ENCODE results near the gene BATF3.
"Not testable (repeated sequence)": the region's sequence is repeated elsewhere in the genome, so short reads cannot be mapped to it uniquely, and the experiment has no call there.

Gene BATF3

GRCh38 chr1:212655668-212656440 lies 43.8 kb downstream of the BATF3 start:
- DNase-seq: no peak

DNA sequence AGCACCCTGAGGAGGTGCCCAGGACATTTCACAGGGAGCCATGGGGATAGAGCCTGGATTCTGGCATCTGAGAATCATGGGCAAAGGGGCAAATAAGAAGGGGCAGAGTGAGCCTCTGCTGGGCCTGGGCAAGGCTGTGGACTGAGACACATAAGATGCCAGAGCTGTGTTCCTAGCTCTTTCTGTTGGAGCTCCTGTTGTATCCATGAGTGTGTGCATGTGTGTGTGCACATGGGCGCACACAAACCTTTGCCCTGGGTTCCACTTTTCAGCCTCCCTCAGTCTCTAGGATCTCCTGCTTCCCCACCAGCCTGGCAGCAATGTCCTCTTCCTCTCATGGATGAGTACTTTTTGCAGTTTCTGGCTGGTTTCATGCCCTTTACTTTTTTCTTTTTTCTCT lies 47.0 kb downstream of the BATF3 start:
- no peak for DNase-seq

GRCh38 chr1:212651977-212652376 lies 47.7 kb downstream of the BATF3 start:
- DNase-seq: no peak

GRCh38 chr1:212651521-212651920 lies 48.1 kb downstream of the BATF3 start:
- DNase-seq: no peak

DNA sequence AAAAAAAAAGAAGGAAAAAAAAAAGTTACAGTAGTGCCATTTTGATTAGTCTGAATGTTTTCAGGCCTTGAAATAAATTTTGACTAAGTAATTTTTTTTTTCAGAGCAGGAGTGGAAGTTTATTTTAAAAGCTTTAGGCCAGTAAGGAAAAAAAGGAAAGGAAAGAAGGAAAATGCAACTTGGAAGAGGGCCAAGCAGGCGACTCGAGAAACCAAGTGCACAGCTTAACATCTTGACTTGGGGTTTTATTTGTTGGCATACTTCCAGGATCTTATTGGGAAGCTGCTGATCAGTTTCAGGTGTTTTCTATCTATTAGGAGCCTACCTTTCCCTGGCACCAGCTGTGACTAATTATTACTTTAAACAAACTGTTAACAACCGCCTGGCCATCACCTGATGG lies 49.4 kb downstream of the BATF3 start:
- no peak for DNase-seq

DNA sequence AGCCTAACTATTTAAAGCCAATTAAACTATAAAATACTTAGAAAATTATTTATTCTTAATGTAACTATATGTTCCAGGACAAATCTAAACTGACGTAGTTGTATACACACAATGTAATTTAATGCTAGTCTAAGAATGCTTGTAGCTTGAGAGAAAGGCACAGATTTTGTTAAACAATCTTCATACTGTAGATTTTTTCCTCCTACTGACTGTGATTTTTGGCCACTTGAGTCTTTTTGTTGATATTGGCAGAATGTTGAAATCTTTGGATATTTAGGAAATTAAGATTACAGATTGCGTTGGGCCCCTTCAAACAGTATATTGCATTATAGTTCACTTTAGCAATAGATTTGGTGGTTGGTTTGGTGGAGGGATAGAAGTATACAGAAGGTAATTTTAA lies 50.6 kb downstream of the BATF3 start:
- DNase-seq: no peak

DNA sequence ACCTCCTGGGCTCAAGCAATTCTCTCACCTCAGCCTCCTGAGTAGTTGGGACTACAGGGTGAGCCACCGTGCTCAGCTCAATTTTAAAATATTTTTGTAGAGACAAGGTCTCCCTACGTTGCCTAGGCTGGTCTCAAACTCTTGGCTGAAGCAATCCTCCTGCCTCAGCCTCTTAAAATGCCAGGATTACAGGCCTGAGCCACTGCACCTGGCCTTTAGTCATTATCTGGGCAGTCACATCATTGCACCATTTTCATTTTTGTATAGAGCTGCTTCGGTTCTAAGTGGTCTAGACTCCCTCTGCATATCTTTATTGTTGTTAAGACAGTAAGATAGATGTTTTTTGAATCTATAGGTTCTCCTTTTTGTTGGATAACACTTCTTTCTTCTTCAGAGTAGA lies 51.2 kb downstream of the BATF3 start:
- no peak for DNase-seq

- DNase-seq: no peak
Observed at GRCh38 chr1:212647004-212647403, 52.6 kb downstream of the BATF3 start.

- DNase-seq: no peak
Observed at GRCh38 chr1:212646588-212646987, 53.1 kb downstream of the BATF3 start.

DNA sequence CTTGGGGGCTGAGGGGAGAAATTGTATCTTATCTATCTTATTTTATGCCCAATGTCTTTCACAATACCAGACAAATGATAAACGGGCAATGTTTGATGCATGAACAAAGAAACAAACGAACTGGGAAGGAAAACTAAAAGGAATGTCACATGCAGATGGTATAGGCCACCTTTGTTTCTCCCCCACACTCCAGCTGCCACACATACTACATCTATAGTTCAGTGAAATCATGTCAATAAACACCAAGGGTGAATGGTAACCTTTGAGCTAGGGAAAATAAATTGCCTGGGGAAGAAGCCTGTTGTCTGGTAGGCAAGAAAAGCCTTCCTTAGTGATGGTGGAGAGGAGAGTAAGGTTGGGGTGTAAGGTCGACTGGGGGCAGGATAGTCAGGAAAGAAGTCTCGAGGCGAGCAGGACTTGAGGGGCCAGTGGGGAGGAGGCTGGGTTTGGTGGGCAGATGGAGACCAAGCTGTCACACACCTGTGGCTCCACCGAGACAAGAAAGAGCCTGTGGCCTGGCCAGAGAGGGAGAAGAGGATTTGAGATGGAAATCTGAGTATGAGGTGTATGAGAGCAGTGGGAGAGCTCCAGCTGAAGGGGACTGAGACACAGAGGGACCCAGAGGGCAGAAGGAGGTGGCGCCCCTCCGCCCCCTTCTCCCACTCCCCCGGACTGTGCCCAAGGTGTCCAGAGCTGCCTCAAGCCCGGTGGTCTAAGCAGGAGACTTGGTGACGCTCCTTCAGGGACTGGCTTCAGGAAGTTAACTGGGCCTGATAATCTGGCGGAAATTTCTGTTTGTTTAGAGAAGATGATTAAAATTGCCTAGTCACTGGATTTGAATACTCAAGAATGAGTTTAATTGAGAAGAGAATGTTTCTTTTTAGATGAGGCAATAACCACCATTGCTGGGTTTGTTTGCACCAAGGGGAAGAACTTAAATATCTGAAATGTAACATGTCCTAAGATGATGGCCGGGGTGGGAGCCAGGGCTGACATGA lies 53.8 kb downstream of the BATF3 start:
- no peak for DNase-seq

DNA sequence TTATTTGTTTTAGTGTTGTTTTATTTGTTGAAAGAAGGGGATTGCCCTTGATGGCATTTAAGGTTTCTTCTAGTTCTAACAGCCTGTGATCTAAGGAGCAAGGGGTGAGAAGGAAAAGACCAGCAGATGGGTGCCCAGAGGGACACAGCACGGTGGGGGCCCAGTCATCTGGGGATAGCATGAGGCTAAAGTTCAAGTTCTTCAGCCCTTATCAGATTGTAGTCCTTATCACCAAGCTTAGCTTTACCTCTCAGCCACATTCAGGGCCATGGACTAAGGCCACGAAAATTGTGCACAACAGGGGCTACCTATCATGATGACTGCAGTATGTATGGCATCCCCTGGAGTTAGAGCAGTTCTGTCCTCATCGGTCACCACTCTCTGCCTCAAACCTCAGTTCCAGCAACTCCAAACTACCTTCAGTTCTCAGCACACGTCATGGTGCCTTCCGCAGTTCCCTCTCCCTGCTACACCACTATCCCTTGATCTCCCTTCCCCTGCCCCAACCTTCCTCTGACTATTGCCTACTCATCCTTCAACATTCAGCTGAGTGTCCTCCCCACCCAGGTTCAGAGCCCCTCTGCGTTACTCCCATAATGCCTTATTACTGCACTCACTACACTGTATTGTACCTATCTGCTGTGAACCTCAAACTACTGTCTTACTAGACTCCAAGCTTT lies 54.6 kb downstream of the BATF3 start:
- DNase-seq: no peak

DNA sequence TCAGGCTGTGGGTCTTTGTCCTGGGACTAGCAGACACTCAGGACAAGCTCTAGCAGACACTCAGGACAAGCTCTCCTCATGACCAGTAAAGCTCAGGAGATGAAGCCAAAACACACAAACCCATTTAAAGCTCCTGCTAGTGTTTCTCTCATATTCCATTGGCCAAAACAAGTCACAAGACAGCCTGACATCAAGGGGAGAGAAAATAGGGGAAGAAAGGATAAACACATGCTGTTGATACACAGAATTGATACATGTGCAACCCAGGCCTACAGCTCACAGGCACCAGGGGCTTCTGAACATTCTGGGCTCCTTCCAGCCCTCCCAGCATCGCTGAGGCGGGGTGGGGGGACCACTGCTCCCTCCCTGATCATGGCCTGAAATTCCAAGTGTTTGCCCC lies 55.8 kb downstream of the BATF3 start:
- DNase-seq: no peak

DNA sequence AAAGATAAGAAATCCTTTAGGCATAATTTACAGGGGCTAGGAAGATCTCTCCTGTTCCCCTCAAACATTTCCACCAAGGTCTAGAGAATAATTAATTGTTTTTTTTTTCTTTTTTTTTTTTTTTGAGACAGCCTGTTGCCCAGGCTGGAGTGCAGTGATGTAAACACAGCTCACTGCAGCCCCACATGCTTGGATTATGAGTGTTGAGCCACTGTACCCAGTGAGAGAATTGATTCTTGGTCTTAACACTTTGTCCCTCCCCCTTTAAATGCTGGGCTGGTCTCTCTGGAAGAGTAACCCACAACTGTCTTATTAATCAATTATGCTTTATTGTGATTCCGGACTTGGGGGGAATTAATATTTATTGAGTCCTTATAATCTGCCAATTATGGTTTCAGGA lies 57.7 kb downstream of the BATF3 start:
- no peak for DNase-seq

- no peak for DNase-seq
Observed at GRCh38 chr1:212640223-212640878, 59.3 kb downstream of the BATF3 start.

DNA sequence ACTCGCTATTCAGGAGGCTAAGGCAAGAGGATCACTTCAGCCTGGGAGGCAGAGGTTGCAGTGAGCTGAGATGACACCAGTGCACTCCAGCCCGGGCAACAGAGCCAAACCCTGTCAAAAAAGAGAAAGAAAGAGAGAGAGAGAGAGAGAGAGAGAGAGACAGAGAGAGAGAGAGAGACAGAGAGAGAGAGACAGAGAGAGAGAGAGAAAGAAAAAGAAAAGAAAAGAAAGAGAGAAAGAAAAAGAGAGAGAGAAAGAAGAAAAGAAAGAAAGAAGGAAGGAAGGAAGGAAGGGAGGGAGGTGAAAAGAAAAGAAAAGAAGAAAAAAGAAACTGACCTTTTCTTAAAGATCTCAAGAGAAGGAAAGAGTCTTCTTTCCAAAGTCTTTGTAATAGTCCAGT lies 60.1 kb downstream of the BATF3 start:
- DNase-seq: not testable (repeated sequence)

DNA sequence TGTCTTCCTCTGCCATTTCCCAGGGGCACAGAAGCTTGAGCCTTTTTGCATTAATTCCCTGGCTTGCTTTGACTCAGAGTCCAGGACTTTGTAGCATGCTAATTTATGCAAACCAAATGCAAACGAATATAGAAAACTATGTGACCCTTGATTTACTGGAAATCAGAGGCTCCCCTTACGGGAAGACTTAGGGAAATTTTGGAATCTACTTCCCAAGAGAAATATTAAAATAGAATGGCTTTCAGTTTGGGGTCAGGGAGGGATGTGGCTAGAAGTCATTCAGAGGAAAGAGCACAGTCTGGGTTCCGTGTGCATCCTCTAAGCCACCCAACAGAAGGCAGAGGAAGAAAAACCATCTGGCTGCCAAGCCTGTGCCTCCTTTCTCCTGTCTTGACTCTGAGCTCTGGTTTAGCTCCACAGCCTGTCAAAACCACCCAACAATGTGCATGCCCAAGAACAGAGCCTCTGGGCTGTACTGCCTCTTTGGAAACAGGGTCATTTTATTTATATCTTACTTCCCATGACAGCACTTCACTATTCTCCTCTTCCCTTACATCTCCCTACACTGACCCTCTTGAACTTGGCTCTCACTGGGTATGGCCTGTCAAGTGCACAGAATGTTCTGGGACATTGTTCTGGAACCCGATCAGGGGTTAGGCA lies 61.0 kb downstream of the BATF3 start:
- DNase-seq: no peak

- DNase-seq: no peak
Observed at GRCh38 chr1:212637902-212638301, 61.7 kb downstream of the BATF3 start.
